Ovary (tissue), 3 donors: Measurements from ENCODE around the gene CTTN.

Experiments used
- CTCF ChIP-seq, 3 donors: fragments of 450-650 bp in 2 of 3; fragments of 200-600 bp in 1 of 3; IDR thresholded peaks; one replicate each; pipeline versions ENCODE4 v1.5.1 to v1.8.0; 2016 to 2022; ENCODE audit warnings: antibody characterized with exemption in 3 of 3, mild to moderate bottlenecking in 1 of 3
- POLR2A ChIP-seq: fragments of 450-650 bp; IDR thresholded peaks from one replicate; pipeline ENCODE4 v1.6.1; 2017; ENCODE audit warnings: antibody characterized with exemption, mild to moderate bottlenecking, moderate library complexity
- donor health status: DM: no; HTN: no; CAD: no.

GRCh38 chr11:70365544-70365927, 32.8 kb upstream of the CTTN start:
- no peak for TF ChIP-seq CTCF (IDR thresholded peaks at IDR 0.05)
- TF ChIP-seq POLR2A: no peak
